Measurements from ENCODE around the gene C5orf63. TPM values are rescaled to one million over a fixed set of nuclear protein-coding genes. Genes with fewer than 3 reads are reported as not detected.
A peak's percentile ranks its signal among the peaks of the same experiment; 100 is the strongest.

The C5orf63 gene
- total and polyA plus RNA-seq, 9 of the 15 experiments (the other 6 are each of a cell fraction or from before 2014, with no cell fraction given): 1.8 to 24.6 (median 6.2) TPM

- peak overlapping the region; percentile 98 for H2AFZ ChIP-seq (ENCODE audit: low read depth, low read length)
- POLR2A ChIA-PET: interaction anchor here (0.9 to 2.2 kb wide), 6 partner anchors 10 to 146 kb away, joined by 4 to 11 read pairs (median 4); no protein-coding TSS in a partner anchor
- no peaks in the 10 kb centered on the region for H3K27me3 ChIP-seq (ENCODE audit: control insufficient read depth in 2 of 2, insufficient read depth in 2 of 2, low read length in 2 of 2)
- CTCF ChIA-PET (ENCODE audit: low intra/inter-chr PET ratio): interaction anchor here (0.6 kb wide), 1 partner anchor 63 kb away, joined by 4 read pairs; no protein-coding TSS in a partner anchor
- in situ Hi-C loops (cut with MboI) (no loop called here), intact Hi-C loops (cut with micrococcal nuclease) (loop anchor here (1.0 to 5.0 kb wide), 7 partner anchors 31 to 352 kb away; no protein-coding TSS in a partner anchor)
- H3K4me1 ChIP-seq (replicated peaks in 1 of 2; ENCODE audit: control insufficient read depth in 2 of 2, insufficient read depth in 2 of 2, low read length in 2 of 2): peaks cover 26 to 32% of the 10 kb centered on the region in 2 experiments
- peaks cover 68% of the 10 kb centered on the region for H3K79me2 ChIP-seq (ENCODE audit: control insufficient read depth, insufficient read depth, low read length)
- H3K4me3 ChIP-seq: peak overlapping the region; percentile 89
- H3K9me1 ChIP-seq (ENCODE audit: control insufficient read depth, insufficient read depth, low read length): no peaks in the 10 kb centered on the region
- peak overlapping the region; percentile 89 to 99 for H3K9ac ChIP-seq (ENCODE audit: insufficient read depth in 1 of 2, low read depth in 2 of 2, low read length in 2 of 2)
- TSS peak; percentile 45 for BruUV-seq (replicated peaks)
- DNase-seq (ENCODE audit: extremely low read depth in 1 of 4, low spot score in 3 of 4) (peak; percentile 43 to 68 (median 48)), ATAC-seq (peak; percentile 58), FAIRE-seq (peak; percentile 26)
- no peaks in the 10 kb centered on the region for H3K36me3 ChIP-seq (ENCODE audit: control insufficient read depth, insufficient read depth, low read length)
- WGBS (ENCODE audit: insufficient coverage, low coverage, missing lambda C conversion rate): under 1% methylated on average over 24 of the region's 51 CpGs
- H3K27ac ChIP-seq (ENCODE audit: extremely low read depth, low read depth, low read length): peak overlapping the region; percentile 89
- H4K20me1 ChIP-seq (replicated peaks; ENCODE audit: control insufficient read depth, insufficient read depth, low read length): peaks cover 7% of the 10 kb centered on the region
- H3K9me3 ChIP-seq (replicated peaks; ENCODE audit: control insufficient read depth, insufficient read depth, low read depth, low read length): no peaks in the 10 kb centered on the region
- H3K4me2 ChIP-seq (ENCODE audit: insufficient read depth, low read length): peak overlapping the region; percentile 78
- TF ChIP-seq UBTF (IDR thresholded peaks at IDR 0.05; ENCODE audit: borderline replicate concordance in 1 of 2, low read depth in 2 of 2, low read length in 2 of 2) (0 out of 4 replicates have a peak, but pooled peaks of 1 of the 2 experiments have one; percentile 41), SRF (CRISPR knock-in tag; IDR thresholded peaks at IDR 0.05) (no peak), ZNF282 (CRISPR knock-in tag; IDR thresholded peaks at IDR 0.05) (no peak), SRSF3 (IDR thresholded peaks at IDR 0.05; ENCODE audit: insufficient read depth, low read length) (no peak), NFE2 (IDR thresholded peaks at IDR 0.05; ENCODE audit: low read depth) (no peak), ELF2 (CRISPR knock-in tag; IDR thresholded peaks at IDR 0.05) (no peak), SAP30 (IDR thresholded peaks at IDR 0.05; ENCODE audit: borderline replicate concordance, insufficient read depth, low read depth, low read length, poor library complexity, severe bottlenecking) (no peak), ATF2 (CRISPR knock-in tag; IDR thresholded peaks at IDR 0.05) (no peak), ZNF780A (CRISPR knock-in tag; IDR thresholded peaks at IDR 0.05) (no peak), ELF4 (CRISPR knock-in tag; IDR thresholded peaks at IDR 0.05) (no peak), ZNF133 (CRISPR knock-in tag; IDR thresholded peaks at IDR 0.05) (no peak), GABPB2 (CRISPR knock-in tag; conservative IDR thresholded peaks at IDR 0.05) (no peak), CBX8 (IDR thresholded peaks at IDR 0.05; ENCODE audit: borderline replicate concordance, extremely low read depth, low read depth, low read length, poor library complexity, severe bottlenecking) (no peak), ZNF239 (CRISPR knock-in tag; IDR thresholded peaks at IDR 0.05) (no peak), TAL1 (IDR thresholded peaks at IDR 0.05) (no peak)
These were observed 43.6 kb downstream of the C5orf63 start for GRCh38 chr5:127029581-127030258.
